ENCODE measurements around the gene PGM5.

PGM5 gene

DNA sequence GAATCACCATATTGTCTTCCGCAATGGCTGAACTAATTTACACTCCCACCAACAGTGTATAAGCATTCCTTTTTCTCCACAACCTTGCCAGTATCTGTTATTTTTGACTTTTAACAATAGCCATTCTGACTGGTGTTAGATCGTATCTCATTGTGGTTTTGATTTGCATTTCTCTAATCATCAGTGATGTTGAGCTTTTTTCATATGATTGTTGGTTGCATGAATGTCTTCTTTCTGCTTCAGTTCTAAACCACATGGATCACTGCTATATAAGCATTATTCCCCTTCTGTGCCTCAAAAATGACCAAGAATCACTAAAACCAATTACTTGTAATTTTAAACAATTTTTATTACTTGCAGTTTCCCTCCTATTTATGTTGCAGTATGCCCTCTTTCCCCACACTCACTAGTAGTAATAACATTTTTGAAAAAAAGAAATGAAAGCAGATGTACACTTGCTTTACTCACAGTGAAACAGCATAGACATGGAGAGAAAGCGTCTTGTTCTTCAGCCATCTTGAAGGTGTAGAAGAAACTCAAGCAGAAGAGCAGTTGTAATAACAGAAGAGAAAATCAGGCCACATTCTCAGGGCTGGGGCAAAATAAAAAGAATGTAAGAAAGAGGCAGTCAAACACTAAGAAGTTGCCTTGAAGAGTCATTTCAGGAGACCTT, 188.8 kb downstream of the PGM5 start:
- Histone ChIP-seq H3K27ac (ENCODE audit: low read length) (peak overlapping the region; percentile 89), H4K20me1 (ENCODE audit: insufficient read depth, low read length) (no peaks in the 10 kb centered on the region), H3K4me3 (ENCODE audit: low read length) (peak overlapping the region; percentile 40; the same call in 1 of the 2 replicates), H3K9me3 (ENCODE audit: insufficient read depth, low read length) (no peaks in the 10 kb centered on the region), H3K27me3 (ENCODE audit: low read depth, low read length) (no peaks in the 10 kb centered on the region), H3K36me3 (replicated peaks; ENCODE audit: low read depth, low read length) (no peaks in the 10 kb centered on the region), H2AFZ (ENCODE audit: low read depth, low read length) (peak overlapping the region; percentile 65), H3K4me1 (ENCODE audit: low read length) (peaks cover 42% of the 10 kb centered on the region), H3K79me2 (ENCODE audit: low read length) (no peaks in the 10 kb centered on the region), H3K4me2 (ENCODE audit: low read length) (peak overlapping the region; percentile 65), H3K9ac (ENCODE audit: low read length) (peak overlapping the region; percentile 29; the same call in 1 of the 2 replicates)
- no peak for TF ChIP-seq EZH2phosphoT487 (IDR thresholded peaks at IDR 0.05; ENCODE audit: low read depth)
- TF ChIP-seq, protein P1, sequence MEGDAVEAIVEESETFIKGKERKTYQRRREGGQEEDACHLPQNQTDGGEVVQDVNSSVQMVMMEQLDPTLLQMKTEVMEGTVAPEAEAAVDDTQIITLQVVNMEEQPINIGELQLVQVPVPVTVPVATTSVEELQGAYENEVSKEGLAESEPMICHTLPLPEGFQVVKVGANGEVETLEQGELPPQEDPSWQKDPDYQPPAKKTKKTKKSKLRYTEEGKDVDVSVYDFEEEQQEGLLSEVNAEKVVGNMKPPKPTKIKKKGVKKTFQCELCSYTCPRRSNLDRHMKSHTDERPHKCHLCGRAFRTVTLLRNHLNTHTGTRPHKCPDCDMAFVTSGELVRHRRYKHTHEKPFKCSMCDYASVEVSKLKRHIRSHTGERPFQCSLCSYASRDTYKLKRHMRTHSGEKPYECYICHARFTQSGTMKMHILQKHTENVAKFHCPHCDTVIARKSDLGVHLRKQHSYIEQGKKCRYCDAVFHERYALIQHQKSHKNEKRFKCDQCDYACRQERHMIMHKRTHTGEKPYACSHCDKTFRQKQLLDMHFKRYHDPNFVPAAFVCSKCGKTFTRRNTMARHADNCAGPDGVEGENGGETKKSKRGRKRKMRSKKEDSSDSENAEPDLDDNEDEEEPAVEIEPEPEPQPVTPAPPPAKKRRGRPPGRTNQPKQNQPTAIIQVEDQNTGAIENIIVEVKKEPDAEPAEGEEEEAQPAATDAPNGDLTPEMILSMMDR (IDR thresholded peaks at IDR 0.05; ENCODE audit: low read depth, low read length), result no peak

DNA sequence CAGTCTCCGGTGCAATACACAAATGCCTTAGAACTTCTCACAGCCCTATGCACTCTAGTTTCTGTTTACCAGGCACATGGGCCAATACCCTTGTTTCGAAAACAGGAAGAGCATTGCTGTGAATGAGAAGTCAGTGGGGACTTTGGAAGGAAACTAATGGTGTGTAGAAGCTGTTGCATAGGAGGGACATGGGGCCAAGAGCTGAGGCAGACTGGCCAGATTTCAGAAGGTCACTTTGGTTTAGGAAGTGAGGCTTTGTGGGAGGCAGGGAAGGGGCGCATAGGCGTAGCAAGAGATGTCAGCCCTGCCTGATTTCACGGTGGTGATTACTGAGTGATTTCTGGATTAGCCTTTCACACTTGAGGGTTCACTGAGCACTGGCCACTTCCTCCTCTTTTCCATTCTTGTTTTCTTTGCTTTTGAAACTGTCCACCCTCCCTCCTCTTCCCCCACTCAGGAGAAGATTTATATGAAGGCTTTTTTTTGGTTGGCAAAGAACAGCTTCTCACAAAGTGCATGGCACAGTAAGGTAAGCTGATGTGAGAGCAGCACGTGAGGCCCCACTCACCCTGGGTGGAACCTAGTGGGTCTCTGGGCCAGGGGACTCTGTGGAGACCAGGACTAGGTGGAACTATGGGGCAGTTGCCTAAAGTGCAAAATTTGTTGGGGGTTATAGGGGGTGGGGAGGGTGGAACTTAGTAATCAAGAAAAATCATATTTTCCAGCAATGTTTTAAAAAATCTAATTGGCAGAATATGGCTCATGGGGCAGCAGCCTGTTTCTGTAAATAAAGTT, 190.4 kb downstream of the PGM5 start:
- H2AFZ ChIP-seq (ENCODE audit: low read depth, low read length), result 0 out of 2 replicates have a peak overlapping the region, but pooled peaks have one; percentile 5
- H3K36me3 ChIP-seq (replicated peaks; ENCODE audit: low read depth, low read length), result no peaks in the 10 kb centered on the region
- H3K4me3 ChIP-seq (ENCODE audit: low read length), result peak overlapping the region; percentile 42
- peaks cover 46% of the 10 kb centered on the region for H3K4me1 ChIP-seq (ENCODE audit: low read length)
- H3K9me3 ChIP-seq (ENCODE audit: insufficient read depth, low read length), result no peaks in the 10 kb centered on the region
- TF ChIP-seq, protein P1 (IDR thresholded peaks at IDR 0.05; ENCODE audit: low read depth, low read length), result no peak
- TF ChIP-seq EZH2phosphoT487 (IDR thresholded peaks at IDR 0.05; ENCODE audit: low read depth), result no peak
- peak overlapping the region; percentile 89 for H3K27ac ChIP-seq (ENCODE audit: low read length)
- no peaks in the 10 kb centered on the region for H3K79me2 ChIP-seq (ENCODE audit: low read length)
- H3K4me2 ChIP-seq (ENCODE audit: low read length), result peak overlapping the region; percentile 66
- H3K27me3 ChIP-seq (ENCODE audit: low read depth, low read length), result no peaks in the 10 kb centered on the region
- H4K20me1 ChIP-seq (ENCODE audit: insufficient read depth, low read length), result no peaks in the 10 kb centered on the region
- peak overlapping the region; percentile 42; the same call in 1 of the 2 replicates for H3K9ac ChIP-seq (ENCODE audit: low read length)

DNA sequence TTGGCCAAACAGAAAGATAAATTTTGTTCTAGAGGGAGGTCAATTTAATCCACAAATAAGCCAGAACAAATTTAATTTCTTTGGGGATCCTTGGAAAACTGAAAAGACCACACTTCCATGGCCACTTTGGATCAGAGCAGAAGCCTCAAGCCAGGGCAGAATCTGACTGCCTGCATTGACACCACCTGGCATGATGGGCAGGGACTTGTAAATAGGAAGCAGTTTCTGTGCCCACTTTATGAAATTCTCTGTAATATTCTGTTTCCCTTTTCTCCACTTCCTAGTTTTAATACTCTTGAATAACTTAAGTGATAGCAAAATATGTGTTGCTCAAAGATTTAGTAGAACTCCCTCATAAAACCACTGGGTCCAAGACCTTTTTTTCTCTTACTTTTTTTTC, 191.0 kb downstream of the PGM5 start:
- no peak for TF ChIP-seq EZH2phosphoT487 (IDR thresholded peaks at IDR 0.05; ENCODE audit: low read depth)
- TF ChIP-seq, protein P1 (IDR thresholded peaks at IDR 0.05; ENCODE audit: low read depth, low read length), result no peak
- Histone ChIP-seq H3K9me3 (ENCODE audit: insufficient read depth, low read length) (no peaks in the 10 kb centered on the region), H3K4me2 (ENCODE audit: low read length) (peak overlapping the region; percentile 66), H3K4me1 (ENCODE audit: low read length) (peaks cover 46% of the 10 kb centered on the region), H3K4me3 (ENCODE audit: low read length) (peak overlapping the region; percentile 42), H3K9ac (ENCODE audit: low read length) (peak overlapping the region; percentile 42; the same call in 1 of the 2 replicates), H3K36me3 (replicated peaks; ENCODE audit: low read depth, low read length) (no peaks in the 10 kb centered on the region), H3K27me3 (ENCODE audit: low read depth, low read length) (no peaks in the 10 kb centered on the region), H4K20me1 (ENCODE audit: insufficient read depth, low read length) (no peaks in the 10 kb centered on the region), H2AFZ (ENCODE audit: low read depth, low read length) (no peak overlapping the region), H3K79me2 (ENCODE audit: low read length) (no peaks in the 10 kb centered on the region), H3K27ac (ENCODE audit: low read length) (peak overlapping the region; percentile 89)

DNA sequence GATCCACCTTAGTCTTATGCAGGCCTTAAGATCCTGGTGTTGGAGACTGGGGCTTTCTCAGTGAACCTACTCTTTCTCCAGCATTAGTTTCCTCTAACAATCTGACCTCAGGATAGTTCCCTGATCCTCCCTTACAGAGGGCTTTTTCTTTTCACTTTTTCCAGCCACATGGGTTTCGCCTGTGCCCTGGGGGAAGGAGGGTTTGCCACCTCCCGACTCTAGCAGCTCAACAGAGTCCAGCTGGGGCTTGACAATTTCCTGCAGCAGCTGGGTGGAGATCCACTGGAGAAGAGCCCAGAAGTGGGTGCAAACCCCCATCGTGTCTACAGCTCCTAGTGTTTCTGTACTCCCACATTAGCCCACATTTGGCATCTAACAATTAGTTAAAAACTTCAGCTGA, 191.8 kb downstream of the PGM5 start:
- Histone ChIP-seq H3K4me3 (ENCODE audit: low read length) (no peak overlapping the region), H3K4me2 (ENCODE audit: low read length) (peak overlapping the region; percentile 66; the same call in 1 of the 2 replicates)
- TF ChIP-seq EZH2phosphoT487 (IDR thresholded peaks at IDR 0.05; ENCODE audit: low read depth), result no peak
- TF ChIP-seq, protein P1 (IDR thresholded peaks at IDR 0.05; ENCODE audit: low read depth, low read length), result no peak

More for the DNA sequence above, 191.8 kb downstream of the PGM5 start:
- H2AFZ ChIP-seq (ENCODE audit: low read depth, low read length), result no peak overlapping the region
- H3K9ac ChIP-seq (ENCODE audit: low read length), result no peak overlapping the region
- H3K9me3 ChIP-seq (ENCODE audit: insufficient read depth, low read length), result no peaks in the 10 kb centered on the region
- no peaks in the 10 kb centered on the region for H4K20me1 ChIP-seq (ENCODE audit: insufficient read depth, low read length)
- H3K4me1 ChIP-seq (ENCODE audit: low read length), result peaks cover 46% of the 10 kb centered on the region
- no peaks in the 10 kb centered on the region for H3K79me2 ChIP-seq (ENCODE audit: low read length)
- no peaks in the 10 kb centered on the region for H3K27me3 ChIP-seq (ENCODE audit: low read depth, low read length)
- no peaks in the 10 kb centered on the region for H3K36me3 ChIP-seq (replicated peaks; ENCODE audit: low read depth, low read length)
- no peak overlapping the region for H3K27ac ChIP-seq (ENCODE audit: low read length)

Data from OCI-LY3 (cell line).